CD4-positive, alpha-beta T cell (primary cell): ENCODE data around the gene BRI3BP. TPM values are rescaled to one million over a fixed set of nuclear protein-coding genes. Genes with fewer than 3 reads are reported as not detected.

Experiments used
- ATAC-seq: fragments of 200-7000 bp; cut with Tn5 transposase; one replicate; pipeline ENCODE4 v1.10.0; 2022; ENCODE audit warnings: mild to moderate bottlenecking; ENCODE audit not compliant: poor library complexity
- CTCF ChIA-PET: fragments of 350-600 bp; sonication (Branson Sonifier 250); formaldehyde crosslinking; loops from one replicate; lab custom pipeline; 2021; ENCODE audit warnings: antibody characterized with exemption, inconsistent platforms; lab: Charles Lee
- POLR2A ChIA-PET: fragments of 350-600 bp; sonication (Branson Sonifier 250); formaldehyde crosslinking; loops from one replicate; lab custom pipeline; 2021; ENCODE audit warnings: antibody characterized with exemption, inconsistent platforms; lab: Charles Lee
- DNase-seq, 14 experiments: peaks; one replicate each; pipeline ENCODE4 v3.0.0-alpha.2; 2013 to 2020; ENCODE audit warnings: mixed read lengths in 2 of 14
- H3K27ac ChIP-seq, 2 donors: one replicate each; pipeline versions ENCODE4 v1.5.1 to v1.7.0; 2013; ENCODE audit warnings: low read length in 2 of 2, low read depth in 1 of 2, mild to moderate bottlenecking in 1 of 2
- H3K27me3 ChIP-seq, 2 experiments: 1 replicate in 1 of 2; 2 replicates in 1 of 2; pipeline versions ENCODE4 v1.6.1 to v1.7.0; 2013; ENCODE audit warnings: low read length in 2 of 2, control low read depth in 1 of 2, mild to moderate bottlenecking in 1 of 2, moderate library complexity in 1 of 2; ENCODE audit not compliant: insufficient read depth in 2 of 2, control insufficient read depth in 1 of 2
- H3K36me3 ChIP-seq: one replicate; pipeline ENCODE4 v1.6.1; 2013; ENCODE audit warnings: low read length, control low read depth; ENCODE audit not compliant: insufficient read depth
- H3K4me1 ChIP-seq: one replicate; pipeline ENCODE4 v1.6.1; 2013; ENCODE audit warnings: low read length, control low read depth; ENCODE audit not compliant: insufficient read depth
- H3K4me3 ChIP-seq: one replicate; pipeline ENCODE4 v1.5.1; 2013; ENCODE audit warnings: mild to moderate bottlenecking, low read length, moderate library complexity
- H3K9me3 ChIP-seq, 2 experiments: 1 replicate in 1 of 2; 2 replicates in 1 of 2; pipeline versions ENCODE4 v1.6.1 to v1.7.0; 2013; ENCODE audit warnings: low read length in 2 of 2, mild to moderate bottlenecking in 2 of 2, control low read depth in 1 of 2, moderate library complexity in 1 of 2; ENCODE audit not compliant: control insufficient read depth in 1 of 2, insufficient read depth in 1 of 2
- H3K27ac Mint-ChIP-seq: one replicate; pipeline ENCODE4 v1.8.0; 2020; ENCODE audit warnings: mixed read lengths
- H3K27me3 Mint-ChIP-seq: one replicate; pipeline ENCODE4 v1.8.0; 2021; ENCODE audit warnings: mixed read lengths
- H3K36me3 Mint-ChIP-seq: one replicate; pipeline ENCODE4 v1.8.0; 2021; ENCODE audit warnings: low read depth, mixed read lengths
- H3K4me1 Mint-ChIP-seq: one replicate; pipeline ENCODE4 v1.8.0; 2021; ENCODE audit warnings: low read depth, mixed read lengths
- H3K4me3 Mint-ChIP-seq: one replicate; pipeline ENCODE4 v1.8.0; 2020; ENCODE audit warnings: mild to moderate bottlenecking, mixed read lengths
- H3K9me3 Mint-ChIP-seq: one replicate; pipeline ENCODE4 v1.8.0; 2020; ENCODE audit warnings: mixed read lengths
- intact Hi-C, 2 experiments: fragments of 100-400 bp; cut with DNase I in 1 of 2; cut with micrococcal nuclease in 1 of 2; formaldehyde crosslinking; loops; one replicate each; pipeline versions ENCODE4 v1.15.1 to v1.9.0; 2023 to 2025; cut with DNase I, micrococcal nuclease
- total RNA-seq, 174 experiments: library from RNA in 2 of 174; stranded (reverse) in 2 of 174; gene quantifications; one replicate each; pipeline ENCODE4 v1.2.3 and lab custom pipeline; 2021 to 2026
- TF ChIP-seq, protein P1 (sequence below): fragments of 200-600 bp; IDR thresholded peaks from one replicate; pipeline ENCODE4 v1.8.0; 2022; ENCODE audit warnings: antibody characterized with exemption, mild to moderate bottlenecking

BRI3BP gene
- total RNA-seq, 2 experiments from 2014 or later: 1.6 TPM

- no peak overlapping the region for H3K4me3 ChIP-seq
- Mint-ChIP-seq H3K27me3 (no peaks in the 10 kb centered on the region), H3K4me3 (no peak overlapping the region), H3K27ac (no peak overlapping the region), H3K9me3 (no peaks in the 10 kb centered on the region), H3K4me1 (no peaks in the 10 kb centered on the region), H3K36me3 (peaks cover 66% of the 10 kb centered on the region)
- H3K4me1 ChIP-seq: no peaks in the 10 kb centered on the region
- ChIA-PET CTCF (no interaction called here), POLR2A (no interaction called here)
- TF ChIP-seq, protein P1, sequence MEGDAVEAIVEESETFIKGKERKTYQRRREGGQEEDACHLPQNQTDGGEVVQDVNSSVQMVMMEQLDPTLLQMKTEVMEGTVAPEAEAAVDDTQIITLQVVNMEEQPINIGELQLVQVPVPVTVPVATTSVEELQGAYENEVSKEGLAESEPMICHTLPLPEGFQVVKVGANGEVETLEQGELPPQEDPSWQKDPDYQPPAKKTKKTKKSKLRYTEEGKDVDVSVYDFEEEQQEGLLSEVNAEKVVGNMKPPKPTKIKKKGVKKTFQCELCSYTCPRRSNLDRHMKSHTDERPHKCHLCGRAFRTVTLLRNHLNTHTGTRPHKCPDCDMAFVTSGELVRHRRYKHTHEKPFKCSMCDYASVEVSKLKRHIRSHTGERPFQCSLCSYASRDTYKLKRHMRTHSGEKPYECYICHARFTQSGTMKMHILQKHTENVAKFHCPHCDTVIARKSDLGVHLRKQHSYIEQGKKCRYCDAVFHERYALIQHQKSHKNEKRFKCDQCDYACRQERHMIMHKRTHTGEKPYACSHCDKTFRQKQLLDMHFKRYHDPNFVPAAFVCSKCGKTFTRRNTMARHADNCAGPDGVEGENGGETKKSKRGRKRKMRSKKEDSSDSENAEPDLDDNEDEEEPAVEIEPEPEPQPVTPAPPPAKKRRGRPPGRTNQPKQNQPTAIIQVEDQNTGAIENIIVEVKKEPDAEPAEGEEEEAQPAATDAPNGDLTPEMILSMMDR: no peak
- DNase-seq (no peak), ATAC-seq (no peak)
- no peaks in the 10 kb centered on the region for H3K9me3 ChIP-seq
- H3K27ac ChIP-seq: no peak overlapping the region
- H3K27me3 ChIP-seq: no peaks in the 10 kb centered on the region
- H3K36me3 ChIP-seq: peaks cover 67% of the 10 kb centered on the region
- intact Hi-C loops: no loop called here
Measured at GRCh38 chr12:124952295-124952694, 41.1 kb upstream of the BRI3BP start.

DNA sequence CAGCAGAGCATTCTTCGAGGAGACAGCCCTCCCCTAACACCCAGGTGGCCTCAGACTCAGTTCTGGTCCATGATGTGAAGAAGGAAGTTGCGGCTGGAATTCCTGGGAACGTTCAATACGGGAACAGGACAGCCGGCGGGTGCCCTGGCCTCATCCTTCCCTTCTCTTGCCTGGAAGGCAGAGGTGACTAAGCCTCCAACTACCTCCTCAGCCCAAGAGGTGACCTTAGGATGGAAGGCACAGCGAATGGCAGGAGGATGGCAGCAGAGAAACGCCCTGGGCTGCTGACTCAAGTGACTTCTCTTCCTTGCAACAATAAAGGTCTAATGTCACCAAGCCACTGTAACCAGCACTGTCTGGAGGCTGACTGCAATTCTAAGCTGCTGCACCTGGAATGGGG lies 40.6 kb upstream of the BRI3BP start:
- CTCF ChIA-PET: interaction anchor here (1.1 kb wide), 1 partner anchor 12 kb away, joined by 4 read pairs; no protein-coding TSS in a partner anchor

DNA sequence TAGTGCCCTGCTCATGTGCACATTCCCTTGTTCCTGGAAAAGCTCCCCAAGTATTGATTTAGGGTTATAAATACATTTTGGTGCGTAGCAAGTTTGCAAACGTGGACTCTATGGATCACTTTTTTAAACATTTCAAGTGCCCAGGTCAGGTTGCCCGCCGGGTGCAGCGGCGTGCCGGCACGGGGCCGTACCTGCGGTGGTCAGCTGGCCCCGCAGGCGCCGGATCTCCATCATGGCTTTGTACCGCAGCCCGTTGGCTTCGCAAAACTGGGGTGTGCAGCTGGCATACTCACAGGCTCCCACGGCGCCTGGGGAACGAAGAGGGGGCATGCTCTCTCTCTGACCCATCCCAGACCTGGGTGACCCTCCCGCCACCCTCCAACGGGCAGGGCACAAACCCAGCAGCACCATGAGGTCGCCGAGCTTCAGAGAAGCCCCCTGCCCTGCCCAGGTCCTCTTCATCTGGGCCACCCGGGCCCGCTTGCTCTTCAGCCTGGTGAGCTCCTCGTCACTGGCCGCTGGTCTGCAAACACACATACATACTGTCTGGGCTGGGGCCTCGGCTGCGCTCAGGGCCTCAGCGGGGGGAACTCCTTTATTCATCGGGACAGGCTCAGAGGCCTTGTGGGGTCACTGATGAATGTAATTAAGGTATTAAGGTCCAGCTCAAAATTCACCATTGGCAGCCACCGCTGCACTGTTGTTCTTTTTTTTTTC lies 39.6 kb upstream of the BRI3BP start:
- Mint-ChIP-seq H3K4me1 (no peaks in the 10 kb centered on the region), H3K4me3 (no peak overlapping the region), H3K9me3 (no peaks in the 10 kb centered on the region), H3K27ac (no peak overlapping the region), H3K36me3 (peaks cover 72% of the 10 kb centered on the region), H3K27me3 (no peaks in the 10 kb centered on the region)
- H3K4me1 ChIP-seq: no peaks in the 10 kb centered on the region
- no peak overlapping the region for H3K4me3 ChIP-seq
- no peaks in the 10 kb centered on the region for H3K9me3 ChIP-seq
- H3K36me3 ChIP-seq: peaks cover 64% of the 10 kb centered on the region
- H3K27me3 ChIP-seq: no peaks in the 10 kb centered on the region
- POLR2A ChIA-PET: no interaction called here
- H3K27ac ChIP-seq: no peak overlapping the region
- CTCF ChIA-PET: interaction anchor here (1.1 kb wide), 1 partner anchor 13 kb away, joined by 4 read pairs; no protein-coding TSS in a partner anchor
- intact Hi-C loops: no loop called here
- ATAC-seq (no peak), DNase-seq (no peak)
- TF ChIP-seq, protein P1: no peak

More for the DNA sequence above, 40.6 kb upstream of the BRI3BP start:
- POLR2A ChIA-PET: no interaction called here
- DNase-seq: no peak
- TF ChIP-seq, protein P1: no peak
- ATAC-seq: no peak
- H3K4me1 ChIP-seq: no peaks in the 10 kb centered on the region
- no peaks in the 10 kb centered on the region for H3K9me3 Mint-ChIP-seq
- H3K27me3 Mint-ChIP-seq: no peaks in the 10 kb centered on the region
- H3K27ac Mint-ChIP-seq: no peak overlapping the region
- no peak overlapping the region for H3K4me3 Mint-ChIP-seq
- H3K27ac ChIP-seq: no peak overlapping the region
- H3K9me3 ChIP-seq: no peaks in the 10 kb centered on the region
- H3K4me1 Mint-ChIP-seq: no peaks in the 10 kb centered on the region
- intact Hi-C loops: no loop called here
- H3K36me3 ChIP-seq: peaks cover 63% of the 10 kb centered on the region
- no peaks in the 10 kb centered on the region for H3K27me3 ChIP-seq
- peaks cover 71% of the 10 kb centered on the region for H3K36me3 Mint-ChIP-seq
- no peak overlapping the region for H3K4me3 ChIP-seq
